GM11168 (cell line): ENCODE data around the gene WDR86.

Experiments used
- in situ Hi-C: fragments of 300-500 bp; cut with MboI; formaldehyde crosslinking; loops from one replicate; pipeline ENCODE4 v1.12.0; 2022; ENCODE audit warnings: low sequenced_read_pairs; ENCODE audit not compliant: unreplicated experiment

WDR86 gene

GRCh38 chr7:151440799-151441445, 31.1 kb upstream of the WDR86 start:
- in situ Hi-C loops = no loop called here

- in situ Hi-C loops = no loop called here
These were observed 30.3 kb upstream of the WDR86 start, which contains the start of gene CRYGN for GRCh38 chr7:151439855-151440798. TSS of gene CRYGN (minus strand) at chr7:151440141. CDS start at chr7:151439917, 224 bp downstream.

GRCh38 chr7:151438864-151439601, 29.2 kb upstream of the WDR86 start:
- in situ Hi-C loops = no loop called here

GRCh38 chr7:151437866-151438516, 28.2 kb upstream of the WDR86 start:
- in situ Hi-C loops = no loop called here

- in situ Hi-C loops = no loop called here
These were observed 27.3 kb upstream of the WDR86 start for GRCh38 chr7:151437159-151437553.

GRCh38 chr7:151436446-151437158, 26.8 kb upstream of the WDR86 start:
- in situ Hi-C loops = no loop called here

- in situ Hi-C loops = no loop called here
These were observed 26.1 kb upstream of the WDR86 start for GRCh38 chr7:151435971-151436370.

GRCh38 chr7:151435103-151435916, 25.5 kb upstream of the WDR86 start:
- in situ Hi-C loops = no loop called here

GRCh38 chr7:151434549-151434948, 24.7 kb upstream of the WDR86 start:
- in situ Hi-C loops = loop anchor here (5.0 kb wide), 1 partner anchor 62 kb away; no protein-coding TSS in a partner anchor

GRCh38 chr7:151433721-151434400, 24.0 kb upstream of the WDR86 start:
- in situ Hi-C loops = loop anchor here (5.0 kb wide), 1 partner anchor 62 kb away; no protein-coding TSS in a partner anchor

GRCh38 chr7:151432658-151433521, 23.1 kb upstream of the WDR86 start:
- in situ Hi-C loops = loop anchor here (5.0 kb wide), 1 partner anchor 61 kb away; no protein-coding TSS in a partner anchor

- in situ Hi-C loops = loop anchor here (5.0 kb wide), 1 partner anchor 60 kb away; no protein-coding TSS in a partner anchor
These were observed 22.0 kb upstream of the WDR86 start for GRCh38 chr7:151431768-151432311.

GRCh38 chr7:151431281-151431767, 21.5 kb upstream of the WDR86 start:
- in situ Hi-C loops = loop anchor here (5.0 kb wide), 1 partner anchor 59 kb away; no protein-coding TSS in a partner anchor

- in situ Hi-C loops = loop anchor here (5.0 kb wide), 1 partner anchor 58 kb away; no protein-coding TSS in a partner anchor
These were observed 20.8 kb upstream of the WDR86 start for GRCh38 chr7:151430391-151431205.

- in situ Hi-C loops = loop anchor here (5.0 kb wide), 1 partner anchor 57 kb away; no protein-coding TSS in a partner anchor
These were observed 19.9 kb upstream of the WDR86 start for GRCh38 chr7:151429560-151430331.
